HEK293 (cell line): ENCODE data around the gene IPCEF1.

Experiments
- CTCF ChIA-PET: fragments of 350-600 bp; formaldehyde crosslinking; extraction: SDS; loops from one replicate; lab custom pipeline; 2021; ENCODE audit warnings: antibody characterized with exemption; lab: Yijun Ruan, JAX
- POLR2A ChIA-PET: fragments of 300-600 bp; formaldehyde crosslinking; extraction: SDS; loops from one replicate; lab custom pipeline; 2020; ENCODE audit warnings: antibody characterized with exemption, inconsistent platforms; lab: Yijun Ruan, JAX
- H3K27ac ChIP-seq: fragments of 200-500 bp; sonication (Bioruptor generic); 2 replicates; pipeline ENCODE4 v1.5.1; 2014; ENCODE audit warnings: low read depth, low read length, control low read depth, inconsistent platforms; ENCODE audit errors: extremely low read depth
- H3K36me3 ChIP-seq, 2 experiments: fragments of 200-500 bp in 1 of 2; sonication (Bioruptor generic) in 1 of 2; 1 replicate in 1 of 2; 2 replicates in 1 of 2; pipeline ENCODE4 v1.5.1; 2014 to 2017; ENCODE audit warnings: inconsistent platforms in 2 of 2, low read length in 2 of 2; ENCODE audit not compliant: control insufficient read depth in 2 of 2, insufficient read depth in 1 of 2
- H3K4me1 ChIP-seq: fragments of 200-500 bp; sonication (Bioruptor generic); 2 replicates; pipeline ENCODE4 v1.5.1; 2014; ENCODE audit warnings: mild to moderate bottlenecking, low read length, inconsistent platforms; ENCODE audit not compliant: control insufficient read depth, insufficient read depth
- H3K4me3 ChIP-seq: 2 replicates; pipeline ENCODE4 v1.5.1; 2011; ENCODE audit warnings: low read depth, mild to moderate bottlenecking, control low read depth, low read length, moderate library complexity
- H3K9me3 ChIP-seq: fragments of 200-500 bp; sonication (Bioruptor generic); 2 replicates; pipeline ENCODE4 v1.5.1; 2014; ENCODE audit warnings: low read depth, low read length, inconsistent platforms; ENCODE audit not compliant: control insufficient read depth, insufficient read depth
- GFI1B ChIP-seq: fragments of 450-650 bp; formaldehyde crosslinking; IDR thresholded peaks from 2 replicates; pipeline ENCODE4 v1.5.1; 2016; ENCODE audit warnings: missing biosample characterization, missing genetic modification characterization
- GLI2 ChIP-seq: fragments of 450-650 bp; formaldehyde crosslinking; IDR thresholded peaks from 2 replicates; pipeline ENCODE4; 2017; ENCODE audit warnings: missing biosample characterization, missing genetic modification characterization, low read depth, borderline replicate concordance
- PATZ1 ChIP-seq: fragments of 450-650 bp; formaldehyde crosslinking; IDR thresholded peaks from 2 replicates; pipeline ENCODE4 v1.5.1; 2016; ENCODE audit warnings: missing biosample characterization, missing genetic modification characterization
- PRDM1 ChIP-seq: fragments of 450-650 bp; formaldehyde crosslinking; IDR thresholded peaks from 2 replicates; pipeline ENCODE4; 2016; ENCODE audit warnings: missing biosample characterization, missing genetic modification characterization
- PRDM6 ChIP-seq: fragments of 450-650 bp; formaldehyde crosslinking; IDR thresholded peaks from 2 replicates; pipeline ENCODE4 v1.5.1; 2017; ENCODE audit warnings: missing biosample characterization, missing genetic modification characterization
- SCRT2 ChIP-seq: fragments of 450-650 bp; formaldehyde crosslinking; IDR thresholded peaks from 2 replicates; pipeline ENCODE4 v1.5.1; 2016; ENCODE audit warnings: missing biosample characterization, missing genetic modification characterization
- SP3 ChIP-seq: fragments of 450-650 bp; formaldehyde crosslinking; IDR thresholded peaks from 2 replicates; pipeline ENCODE4 v1.5.1; 2016; ENCODE audit warnings: missing biosample characterization, missing genetic modification characterization
- ZBTB17 ChIP-seq: fragments of 450-650 bp; formaldehyde crosslinking; IDR thresholded peaks from 2 replicates; pipeline ENCODE4 v1.5.1; 2016; ENCODE audit warnings: missing biosample characterization, missing genetic modification characterization
- ZNF23 ChIP-seq: fragments of 450-650 bp; formaldehyde crosslinking; IDR thresholded peaks from 2 replicates; pipeline ENCODE4 v1.5.1; 2016; ENCODE audit warnings: missing biosample characterization, missing genetic modification characterization, borderline replicate concordance
- ZNF248 ChIP-seq: fragments of 450-650 bp; formaldehyde crosslinking; IDR thresholded peaks from 2 replicates; pipeline ENCODE4 v1.5.1; 2017; ENCODE audit warnings: missing biosample characterization, missing genetic modification characterization
- ZNF26 ChIP-seq: fragments of 450-650 bp; formaldehyde crosslinking; IDR thresholded peaks from 2 replicates; pipeline ENCODE4 v1.5.1; 2016; ENCODE audit warnings: missing biosample characterization, missing genetic modification characterization
- ZNF280C ChIP-seq: fragments of 450-650 bp; formaldehyde crosslinking; IDR thresholded peaks from 2 replicates; pipeline ENCODE4 v1.5.1; 2016; ENCODE audit warnings: missing biosample characterization, missing genetic modification characterization
- ZNF302 ChIP-seq: fragments of 450-650 bp; formaldehyde crosslinking; IDR thresholded peaks from 2 replicates; pipeline ENCODE4 v1.5.1; 2016; ENCODE audit warnings: missing biosample characterization, missing genetic modification characterization, low read depth
- ZNF350 ChIP-seq: fragments of 450-650 bp; formaldehyde crosslinking; IDR thresholded peaks from 2 replicates; pipeline ENCODE4 v1.5.0; 2017; ENCODE audit warnings: missing biosample characterization, mild to moderate bottlenecking, missing genetic modification characterization
- ZNF501 ChIP-seq: fragments of 450-650 bp; formaldehyde crosslinking; IDR thresholded peaks from 2 replicates; pipeline ENCODE4 v1.5.1; 2016; ENCODE audit warnings: missing biosample characterization, missing genetic modification characterization
- ZNF510 ChIP-seq: fragments of 450-650 bp; formaldehyde crosslinking; IDR thresholded peaks from 2 replicates; pipeline ENCODE4 v1.5.1; 2018; ENCODE audit warnings: mild to moderate bottlenecking, missing genetic modification characterization, missing biosample characterization; ENCODE audit not compliant: insufficient replicate concordance
- ZNF514 ChIP-seq: fragments of 450-650 bp; formaldehyde crosslinking; IDR thresholded peaks from 2 replicates; pipeline ENCODE4 v1.5.1; 2016; ENCODE audit warnings: missing biosample characterization, missing genetic modification characterization
- ZNF549 ChIP-seq: fragments of 450-650 bp; IDR thresholded peaks from 2 replicates; pipeline ENCODE4 v1.5.1; 2018; ENCODE audit warnings: missing biosample characterization, missing genetic modification characterization, mild to moderate bottlenecking, inconsistent platforms, moderate library complexity
- ZNF555 ChIP-seq: fragments of 450-650 bp; formaldehyde crosslinking; conservative IDR thresholded peaks from 2 replicates; pipeline ENCODE4 v1.5.1; 2017; ENCODE audit warnings: missing biosample characterization, mild to moderate bottlenecking, missing genetic modification characterization, inconsistent platforms
- ZNF621 ChIP-seq: fragments of 450-650 bp; formaldehyde crosslinking; IDR thresholded peaks from 2 replicates; pipeline ENCODE4 v1.5.1; 2017; ENCODE audit warnings: missing biosample characterization, missing genetic modification characterization
- ZNF626 ChIP-seq: fragments of 450-650 bp; sonication (Bioruptor Pico); formaldehyde crosslinking; IDR thresholded peaks from 2 replicates; pipeline ENCODE4 v1.5.1; 2018; ENCODE audit warnings: missing biosample characterization, missing genetic modification characterization, inconsistent platforms
- ZNF704 ChIP-seq: fragments of 450-650 bp; formaldehyde crosslinking; IDR thresholded peaks from 2 replicates; pipeline ENCODE4 v1.5.1; 2016; ENCODE audit warnings: missing biosample characterization, missing genetic modification characterization
- ZNF768 ChIP-seq: fragments of 450-650 bp; formaldehyde crosslinking; IDR thresholded peaks from 2 replicates; pipeline ENCODE4 v1.5.1; 2018; ENCODE audit warnings: missing biosample characterization, mild to moderate bottlenecking, missing genetic modification characterization
- ZNF785 ChIP-seq: fragments of 450-650 bp; formaldehyde crosslinking; IDR thresholded peaks from 2 replicates; pipeline ENCODE4 v1.5.1; 2016; ENCODE audit warnings: missing biosample characterization, missing genetic modification characterization
- ZNF843 ChIP-seq: fragments of 450-650 bp; formaldehyde crosslinking; IDR thresholded peaks from 2 replicates; pipeline ENCODE4 v1.5.1; 2016; ENCODE audit warnings: missing biosample characterization, missing genetic modification characterization

IPCEF1 gene

GRCh38 chr6:154257067-154257466 is 99.5 kb downstream of the IPCEF1 start:
- Histone ChIP-seq H3K36me3 (no peaks in the 10 kb centered on the region), H3K9me3 (no peaks in the 10 kb centered on the region), H3K4me1 (no peaks in the 10 kb centered on the region), H3K27ac (no peak overlapping the region), H3K4me3 (no peak overlapping the region)
- POLR2A ChIA-PET = no interaction called here
- TF ChIP-seq SCRT2 (tag by site-specific recombination) (no peak), ZNF26 (no peak), ZNF514 (no peak), ZNF785 (tag by site-specific recombination) (no peak), PRDM6 (tag by site-specific recombination) (no peak), ZNF350 (tag by site-specific recombination) (no peak), ZNF704 (no peak), ZNF302 (tag by site-specific recombination) (no peak), PRDM1 (tag by site-specific recombination) (no peak), ZNF626 (tag by site-specific recombination) (no peak), ZNF280C (tag by site-specific recombination) (no peak), ZNF501 (no peak)
- CTCF ChIA-PET = interaction anchor here (2.3 kb wide), 1 partner anchor 20 kb away, joined by 10 read pairs; no protein-coding TSS in a partner anchor

GRCh38 chr6:154252678-154253077 is 103.9 kb downstream of the IPCEF1 start:
- Histone ChIP-seq H3K4me1 (peaks cover 2% of the 10 kb centered on the region; the same call in 1 of the 2 replicates), H3K4me3 (no peak overlapping the region), H3K36me3 (no peaks in the 10 kb centered on the region), H3K27ac (no peak overlapping the region), H3K9me3 (no peaks in the 10 kb centered on the region)
- POLR2A ChIA-PET = no interaction called here
- TF ChIP-seq ZNF23 (tag by site-specific recombination) (no peak), ZBTB17 (tag by site-specific recombination) (no peak), ZNF549 (tag by site-specific recombination) (no peak), SP3 (tag by site-specific recombination) (no peak)
- CTCF ChIA-PET = interaction anchor here (0.8 to 1.1 kb wide), 2 partner anchors 23 to 120 kb away, joined by 3 to 6 read pairs; no protein-coding TSS in a partner anchor

GRCh38 chr6:154251116-154251515 is 105.5 kb downstream of the IPCEF1 start:
- POLR2A ChIA-PET = no interaction called here
- H3K27ac ChIP-seq = no peak overlapping the region
- H3K4me3 ChIP-seq = no peak overlapping the region
- H3K9me3 ChIP-seq = no peaks in the 10 kb centered on the region
- peaks cover 3% of the 10 kb centered on the region; the same call in 1 of the 2 replicates for H3K4me1 ChIP-seq
- no peaks in the 10 kb centered on the region for H3K36me3 ChIP-seq
- CTCF ChIA-PET = no interaction called here
- TF ChIP-seq ZNF248 (tag by site-specific recombination) (no peak), ZBTB17 (tag by site-specific recombination) (no peak), GLI2 (tag by site-specific recombination) (no peak), ZNF843 (no peak), GFI1B (tag by site-specific recombination) (no peak), ZNF510 (no peak), ZNF555 (tag by site-specific recombination) (no peak), ZNF621 (tag by site-specific recombination) (no peak), PATZ1 (tag by site-specific recombination) (no peak), ZNF768 (tag by site-specific recombination) (no peak), ZNF514 (no peak)
